Measurements from ENCODE around the gene GDPGP1.

GRCh38 chr15:90230610-90231009 lies 3.4 kb upstream of the GDPGP1 start:
- TF ChIP-seq, protein P1, sequence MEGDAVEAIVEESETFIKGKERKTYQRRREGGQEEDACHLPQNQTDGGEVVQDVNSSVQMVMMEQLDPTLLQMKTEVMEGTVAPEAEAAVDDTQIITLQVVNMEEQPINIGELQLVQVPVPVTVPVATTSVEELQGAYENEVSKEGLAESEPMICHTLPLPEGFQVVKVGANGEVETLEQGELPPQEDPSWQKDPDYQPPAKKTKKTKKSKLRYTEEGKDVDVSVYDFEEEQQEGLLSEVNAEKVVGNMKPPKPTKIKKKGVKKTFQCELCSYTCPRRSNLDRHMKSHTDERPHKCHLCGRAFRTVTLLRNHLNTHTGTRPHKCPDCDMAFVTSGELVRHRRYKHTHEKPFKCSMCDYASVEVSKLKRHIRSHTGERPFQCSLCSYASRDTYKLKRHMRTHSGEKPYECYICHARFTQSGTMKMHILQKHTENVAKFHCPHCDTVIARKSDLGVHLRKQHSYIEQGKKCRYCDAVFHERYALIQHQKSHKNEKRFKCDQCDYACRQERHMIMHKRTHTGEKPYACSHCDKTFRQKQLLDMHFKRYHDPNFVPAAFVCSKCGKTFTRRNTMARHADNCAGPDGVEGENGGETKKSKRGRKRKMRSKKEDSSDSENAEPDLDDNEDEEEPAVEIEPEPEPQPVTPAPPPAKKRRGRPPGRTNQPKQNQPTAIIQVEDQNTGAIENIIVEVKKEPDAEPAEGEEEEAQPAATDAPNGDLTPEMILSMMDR (IDR thresholded peaks at IDR 0.05; ENCODE audit: insufficient read depth, low read depth, low read length), result no peak
- TF ChIP-seq EZH2 (IDR thresholded peaks at IDR 0.05; ENCODE audit: insufficient read depth, low read length), result no peak
